D721Med (cell line): Measurements from ENCODE around the gene PROX1.

Source experiments
- DNase-seq: peaks from one replicate; pipeline ENCODE4 v3.0.0; 2011; ENCODE audit warnings: low spot score; ENCODE audit not compliant: insufficient read length
- FAIRE-seq: peaks from 2 replicates; lab custom pipeline; 2011; peaks lifted over from hg19 to GRCh38; lab: Jason Lieb, UNC
- TF ChIP-seq, protein P1 (sequence below): IDR thresholded peaks from 2 replicates; pipeline ENCODE4 v1.5.1; 2012; ENCODE audit warnings: mild to moderate bottlenecking, control low read depth; ENCODE audit not compliant: insufficient read depth; ENCODE audit errors: missing control alignments

The PROX1 gene

DNA sequence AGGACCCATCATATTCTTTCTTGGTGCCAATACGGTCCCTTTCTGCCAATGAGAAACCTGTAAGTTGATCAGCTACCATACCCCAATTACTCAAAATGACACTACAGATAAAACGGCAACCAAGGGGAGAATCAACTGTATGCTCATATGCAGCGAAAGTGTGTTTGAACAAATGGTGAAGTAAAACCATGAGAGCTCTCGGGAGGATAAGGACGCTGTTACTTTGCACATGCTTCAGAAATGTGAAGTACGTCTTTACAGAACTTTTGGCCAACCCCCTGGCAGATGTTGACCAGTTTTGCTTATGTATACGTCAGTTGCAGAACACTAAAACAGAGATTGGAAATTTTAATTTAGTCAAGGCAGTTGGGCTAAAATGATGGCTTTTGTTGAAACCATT is 79.6 kb downstream of the PROX1 start:
- TF ChIP-seq, protein P1, sequence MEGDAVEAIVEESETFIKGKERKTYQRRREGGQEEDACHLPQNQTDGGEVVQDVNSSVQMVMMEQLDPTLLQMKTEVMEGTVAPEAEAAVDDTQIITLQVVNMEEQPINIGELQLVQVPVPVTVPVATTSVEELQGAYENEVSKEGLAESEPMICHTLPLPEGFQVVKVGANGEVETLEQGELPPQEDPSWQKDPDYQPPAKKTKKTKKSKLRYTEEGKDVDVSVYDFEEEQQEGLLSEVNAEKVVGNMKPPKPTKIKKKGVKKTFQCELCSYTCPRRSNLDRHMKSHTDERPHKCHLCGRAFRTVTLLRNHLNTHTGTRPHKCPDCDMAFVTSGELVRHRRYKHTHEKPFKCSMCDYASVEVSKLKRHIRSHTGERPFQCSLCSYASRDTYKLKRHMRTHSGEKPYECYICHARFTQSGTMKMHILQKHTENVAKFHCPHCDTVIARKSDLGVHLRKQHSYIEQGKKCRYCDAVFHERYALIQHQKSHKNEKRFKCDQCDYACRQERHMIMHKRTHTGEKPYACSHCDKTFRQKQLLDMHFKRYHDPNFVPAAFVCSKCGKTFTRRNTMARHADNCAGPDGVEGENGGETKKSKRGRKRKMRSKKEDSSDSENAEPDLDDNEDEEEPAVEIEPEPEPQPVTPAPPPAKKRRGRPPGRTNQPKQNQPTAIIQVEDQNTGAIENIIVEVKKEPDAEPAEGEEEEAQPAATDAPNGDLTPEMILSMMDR: no peak

DNA sequence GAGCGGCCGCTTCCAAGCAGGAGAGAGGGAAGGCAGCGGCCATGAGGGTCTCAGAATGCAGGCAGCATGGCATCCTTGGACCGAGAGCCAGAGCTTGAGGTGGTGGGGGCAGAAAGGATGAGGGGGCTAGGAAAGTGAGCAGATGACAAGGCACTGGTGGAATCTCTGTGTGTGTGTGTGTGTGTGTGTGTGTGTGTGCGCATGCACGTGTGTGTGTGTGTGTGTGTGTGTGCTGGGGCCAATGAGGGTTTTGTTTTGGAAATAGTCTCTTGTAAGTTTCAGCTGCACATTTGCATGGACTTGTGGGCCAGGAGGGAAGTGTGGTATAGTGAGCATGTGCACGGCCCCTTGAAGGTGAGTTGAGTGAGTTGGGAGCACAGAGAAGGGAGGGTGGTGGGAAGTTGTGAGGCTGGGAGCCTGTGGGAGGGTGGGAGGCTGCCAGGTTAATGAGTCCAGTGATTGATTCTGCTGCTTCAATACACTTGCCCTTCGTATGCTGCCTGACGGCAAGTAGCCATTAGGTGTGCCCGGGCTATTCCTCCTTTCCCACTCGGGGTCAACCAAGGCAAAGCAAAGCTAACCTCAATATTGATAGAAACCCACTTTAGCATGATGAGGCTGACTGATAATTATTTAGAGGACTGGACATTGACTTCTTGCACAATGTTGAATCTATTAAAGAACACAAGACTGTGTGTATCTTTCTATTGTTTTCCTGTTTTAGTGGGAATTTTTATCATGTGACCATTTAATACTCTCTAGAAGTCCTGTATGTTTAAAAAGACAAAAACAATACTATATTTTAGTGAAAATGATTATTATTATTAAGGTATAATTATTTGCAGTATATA is 80.3 kb downstream of the PROX1 start:
- DNase-seq (no peak), FAIRE-seq (no peak)
- TF ChIP-seq, protein P1: no peak

More for the DNA sequence above, 79.6 kb downstream of the PROX1 start:
- no peak for FAIRE-seq
- no peak for DNase-seq

DNA sequence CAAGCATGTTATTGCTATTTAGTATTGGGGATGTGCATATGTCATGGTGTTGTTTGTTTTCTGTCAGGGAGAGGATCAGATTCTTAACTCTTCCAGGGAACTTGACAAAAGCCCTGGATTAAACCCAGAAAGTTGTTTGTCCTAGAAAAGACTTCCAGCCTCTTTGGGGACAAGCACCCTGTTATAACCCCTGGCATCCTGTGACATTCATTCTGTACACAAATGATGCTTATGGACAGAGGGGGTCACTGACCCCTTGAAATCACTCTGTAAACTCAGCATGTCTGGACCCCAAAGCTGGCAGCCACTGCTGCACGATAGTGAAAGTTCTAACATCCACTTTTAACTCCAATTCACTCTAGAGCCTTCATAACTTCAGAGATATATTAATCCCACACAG is 81.2 kb downstream of the PROX1 start:
- DNase-seq: no peak
- FAIRE-seq: no peak

DNA sequence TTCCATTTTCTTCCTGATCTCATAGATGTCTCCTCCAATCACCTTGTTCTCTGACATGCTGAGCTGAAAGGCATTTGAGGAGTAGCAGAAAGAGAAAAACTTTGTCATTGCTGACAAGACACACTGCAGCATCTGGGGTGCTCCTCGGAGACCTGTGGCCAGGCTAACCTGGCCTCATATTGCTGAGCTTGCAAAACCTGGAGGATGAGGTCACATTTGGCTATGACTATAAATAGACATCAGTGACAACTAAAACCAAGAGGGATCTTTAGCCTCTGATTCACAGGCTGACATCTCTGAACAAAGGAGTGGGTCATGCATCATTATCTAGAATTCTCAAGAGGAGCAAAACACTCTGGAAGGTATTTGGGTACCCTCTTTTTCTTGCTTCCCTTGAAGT is 83.7 kb downstream of the PROX1 start:
- DNase-seq: no peak
- TF ChIP-seq, protein P1: no peak
- FAIRE-seq: no peak

More for the DNA sequence above, 81.2 kb downstream of the PROX1 start:
- TF ChIP-seq, protein P1: no peak

DNA sequence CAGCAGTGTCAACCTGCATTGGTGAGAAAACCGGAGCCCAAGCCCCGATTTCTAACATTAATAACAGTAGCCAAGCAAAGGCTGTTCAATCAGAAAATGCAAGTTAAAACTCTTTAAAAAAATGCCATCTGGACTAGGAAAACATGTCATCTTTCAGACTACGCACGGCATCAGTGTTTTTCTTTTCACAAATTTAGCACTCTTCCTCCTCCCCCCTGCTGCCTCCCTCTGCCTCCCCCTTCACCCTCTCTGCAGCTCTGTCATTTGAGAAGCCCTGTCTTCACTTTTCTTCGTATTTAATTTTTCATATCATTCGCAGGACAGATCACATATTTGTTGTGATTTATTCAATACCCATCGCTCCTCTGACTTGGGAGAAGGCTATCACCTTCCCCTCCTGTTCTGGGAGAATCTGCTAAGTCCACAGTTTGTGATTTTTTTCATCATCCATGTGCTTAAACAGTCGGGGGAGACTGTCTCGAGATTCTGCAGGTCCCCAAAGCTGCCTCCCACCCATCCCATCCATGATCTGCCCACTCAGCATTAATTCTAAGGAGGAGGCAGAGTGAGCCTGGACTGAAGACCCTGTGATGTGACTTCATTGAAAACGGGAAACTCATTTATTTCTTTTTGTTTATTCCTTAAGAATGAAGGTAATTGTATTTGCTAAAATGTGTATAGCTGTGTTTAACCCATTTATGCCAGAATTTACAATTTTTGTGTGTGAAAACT is 84.8 kb downstream of the PROX1 start:
- TF ChIP-seq, protein P1: no peak
- DNase-seq (no peak), FAIRE-seq (no peak)

DNA sequence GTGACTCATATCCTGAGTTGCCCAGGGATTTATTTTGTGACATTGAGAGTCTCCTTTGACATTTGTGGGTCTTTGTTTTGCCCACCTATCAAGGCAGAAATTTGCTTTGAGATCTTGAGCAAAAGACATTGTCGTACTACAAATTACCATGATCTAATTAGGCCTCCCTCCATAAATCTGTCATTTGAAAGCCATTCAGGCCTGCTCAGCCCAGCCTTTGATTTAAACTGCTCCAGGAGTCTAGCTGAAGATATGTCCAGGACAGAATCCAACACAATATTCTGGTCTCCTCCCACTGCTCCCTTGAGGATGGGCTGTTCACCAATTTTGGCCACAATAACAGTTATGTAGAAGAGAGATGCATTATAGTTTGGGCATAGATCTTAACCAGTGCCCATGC is 86.7 kb downstream of the PROX1 start:
- DNase-seq (no peak), FAIRE-seq (no peak)
- TF ChIP-seq, protein P1: no peak
